Ramos (cell line): ENCODE data around the gene SRPX.

Experiments used
- in situ Hi-C: fragments of 300-500 bp; cut with MboI; formaldehyde crosslinking; loops from one replicate; pipeline ENCODE4 v1.14.3; 2022; ENCODE audit warnings: low sequenced_read_pairs; ENCODE audit not compliant: unreplicated experiment

Gene SRPX, protein sequence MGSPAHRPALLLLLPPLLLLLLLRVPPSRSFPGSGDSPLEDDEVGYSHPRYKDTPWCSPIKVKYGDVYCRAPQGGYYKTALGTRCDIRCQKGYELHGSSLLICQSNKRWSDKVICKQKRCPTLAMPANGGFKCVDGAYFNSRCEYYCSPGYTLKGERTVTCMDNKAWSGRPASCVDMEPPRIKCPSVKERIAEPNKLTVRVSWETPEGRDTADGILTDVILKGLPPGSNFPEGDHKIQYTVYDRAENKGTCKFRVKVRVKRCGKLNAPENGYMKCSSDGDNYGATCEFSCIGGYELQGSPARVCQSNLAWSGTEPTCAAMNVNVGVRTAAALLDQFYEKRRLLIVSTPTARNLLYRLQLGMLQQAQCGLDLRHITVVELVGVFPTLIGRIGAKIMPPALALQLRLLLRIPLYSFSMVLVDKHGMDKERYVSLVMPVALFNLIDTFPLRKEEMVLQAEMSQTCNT

DNA sequence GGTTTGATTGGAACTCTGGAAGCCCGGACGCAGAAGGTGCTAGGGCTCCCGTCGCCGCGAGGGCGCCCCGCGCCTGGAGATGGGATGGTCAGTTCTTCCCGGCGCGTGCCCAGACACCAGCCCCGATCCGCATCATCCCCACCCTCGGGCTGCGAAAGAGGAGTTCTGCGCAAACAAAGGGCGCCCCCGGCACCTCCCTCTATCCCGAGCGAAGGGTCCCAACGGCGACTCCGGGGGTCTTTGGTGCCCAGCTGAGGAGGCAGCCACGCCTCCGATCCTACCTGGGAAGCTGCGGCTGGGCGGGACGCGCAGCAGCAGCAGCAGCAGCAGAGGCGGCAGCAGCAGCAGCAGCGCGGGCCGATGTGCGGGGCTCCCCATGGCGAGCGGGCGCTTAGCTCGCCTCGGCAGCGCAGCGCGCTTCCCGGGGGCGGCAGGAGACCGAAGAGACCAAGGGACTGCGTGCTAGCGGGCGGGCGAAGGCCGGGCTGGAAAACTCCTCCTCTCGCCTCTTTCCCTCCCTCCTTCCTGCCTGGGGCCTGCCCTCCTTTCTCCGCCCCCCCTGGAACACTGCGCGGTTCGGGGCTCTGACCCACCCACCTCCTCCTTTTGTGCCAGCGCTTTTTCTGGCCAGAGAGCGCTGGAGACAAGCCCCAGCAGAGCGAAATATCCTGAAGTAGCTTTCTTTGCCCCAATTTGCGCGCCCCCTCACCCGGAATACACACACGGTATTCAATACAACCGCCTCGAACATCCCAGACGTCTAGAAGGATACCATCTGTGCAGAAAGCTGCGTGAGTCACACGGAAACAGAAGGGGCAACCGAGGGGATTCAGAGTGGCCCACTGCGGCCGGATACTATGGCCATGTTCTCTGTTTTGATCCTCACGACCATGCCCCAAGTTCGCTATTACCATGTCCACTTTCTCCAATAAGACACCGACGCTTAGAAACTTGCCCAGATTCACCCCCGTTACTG is at the start of gene SRPX:
TSS of gene SRPX (minus strand) at position 457 of the 976 bp plus-strand sequence. CDS start at position 378, 79 bp downstream.
- in situ Hi-C loops = no loop called here

DNA sequence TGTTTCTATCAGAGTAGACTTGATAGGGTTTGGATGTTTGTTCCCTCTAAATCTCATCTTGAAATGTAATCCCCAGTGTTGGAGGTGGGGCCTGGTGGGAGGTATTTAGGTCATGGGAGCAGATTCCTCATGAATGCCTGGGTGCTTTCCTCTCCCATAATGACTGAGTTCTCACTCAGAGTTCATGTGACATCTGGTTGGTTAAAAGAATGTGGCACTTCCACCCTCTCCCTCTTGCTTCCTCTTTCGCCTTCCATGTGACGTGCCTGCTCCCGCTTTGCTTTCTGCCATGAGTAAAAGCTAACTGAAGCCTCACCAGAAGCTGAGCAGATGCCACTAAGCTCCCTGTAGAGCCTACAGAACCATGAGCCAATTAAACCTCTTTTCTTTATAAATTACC is 47.3 kb upstream of the SRPX start:
- in situ Hi-C loops = no loop called here

DNA sequence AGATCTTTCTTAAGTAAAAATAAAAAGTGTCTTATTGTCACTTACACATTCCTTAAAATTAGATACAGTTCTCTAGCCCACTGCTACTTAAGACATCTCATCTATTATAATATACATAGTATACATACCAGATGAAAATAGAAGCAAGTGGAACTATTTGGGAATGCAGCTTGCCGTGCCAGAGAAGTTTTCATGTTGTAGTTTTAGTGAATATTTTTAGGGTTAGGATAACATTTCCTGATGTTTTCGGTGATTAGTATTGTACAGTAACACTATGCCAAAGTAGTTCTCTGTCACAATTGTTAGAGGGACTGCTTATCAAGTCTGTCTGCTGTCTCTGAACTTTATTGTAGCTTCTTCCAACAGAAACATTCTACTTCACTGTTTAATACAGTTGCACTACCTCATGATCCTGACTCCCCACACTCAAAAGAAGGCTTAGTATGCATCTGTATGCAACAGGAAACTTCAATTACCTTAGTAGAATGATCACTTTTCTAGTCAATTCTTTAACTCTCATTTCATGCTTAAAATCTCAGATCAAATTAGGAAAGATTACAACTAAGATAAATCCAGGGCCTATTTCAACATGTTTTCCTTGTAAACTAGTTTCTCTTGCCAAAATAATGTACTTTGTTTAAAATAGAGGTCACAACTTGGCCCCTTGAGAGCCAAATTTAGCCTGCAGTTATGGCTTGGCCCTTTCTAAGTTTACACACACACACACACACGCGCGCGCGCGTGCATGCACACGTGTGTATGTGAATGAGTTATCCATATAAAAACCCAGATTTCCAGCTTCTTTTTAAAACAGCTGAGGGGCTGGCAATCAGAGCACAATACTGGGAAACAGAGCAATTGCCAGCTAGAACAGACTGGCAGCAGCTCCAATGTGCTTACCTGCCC is 42.3 kb upstream of the SRPX start:
- in situ Hi-C loops = no loop called here

DNA sequence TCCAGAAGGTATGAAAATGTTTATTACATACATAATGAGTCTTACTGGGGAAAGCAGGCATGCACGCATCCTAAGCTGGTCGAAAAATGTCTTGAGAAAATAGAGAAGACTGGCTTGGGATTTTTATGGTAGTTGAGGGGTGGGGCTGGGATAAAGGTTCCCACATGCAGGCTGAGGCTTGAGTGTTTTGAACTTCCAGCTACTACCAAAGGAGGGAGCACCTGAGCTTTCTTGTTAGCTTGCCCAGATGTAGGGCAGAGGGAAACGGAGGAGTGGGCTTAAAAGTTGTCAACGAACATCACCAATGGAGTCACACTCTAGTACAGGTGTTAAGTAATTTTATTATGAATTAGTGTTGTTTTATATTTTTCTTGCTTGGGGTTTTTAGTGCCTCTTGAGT is 39.6 kb upstream of the SRPX start:
- in situ Hi-C loops = no loop called here

DNA sequence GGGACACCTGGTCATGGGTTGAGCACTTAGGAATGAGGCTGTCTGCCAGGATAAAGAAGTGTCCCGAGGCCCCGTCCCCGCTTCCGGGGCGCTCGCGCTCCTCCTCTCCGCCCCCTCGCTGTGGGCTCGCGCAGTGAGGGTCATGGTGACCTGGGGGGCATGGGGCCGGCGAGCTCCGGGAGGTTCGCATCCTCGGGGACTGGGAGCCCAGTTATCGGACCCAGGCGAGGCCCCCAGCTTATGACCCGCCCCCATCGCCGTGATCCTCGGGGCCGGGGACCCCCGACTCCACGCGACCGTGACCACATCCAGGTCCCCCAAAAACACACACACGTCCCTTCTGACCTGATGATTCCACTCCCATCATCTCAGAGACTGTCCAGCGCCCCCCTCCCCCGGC is 35.3 kb upstream of the SRPX start:
- in situ Hi-C loops = no loop called here

DNA sequence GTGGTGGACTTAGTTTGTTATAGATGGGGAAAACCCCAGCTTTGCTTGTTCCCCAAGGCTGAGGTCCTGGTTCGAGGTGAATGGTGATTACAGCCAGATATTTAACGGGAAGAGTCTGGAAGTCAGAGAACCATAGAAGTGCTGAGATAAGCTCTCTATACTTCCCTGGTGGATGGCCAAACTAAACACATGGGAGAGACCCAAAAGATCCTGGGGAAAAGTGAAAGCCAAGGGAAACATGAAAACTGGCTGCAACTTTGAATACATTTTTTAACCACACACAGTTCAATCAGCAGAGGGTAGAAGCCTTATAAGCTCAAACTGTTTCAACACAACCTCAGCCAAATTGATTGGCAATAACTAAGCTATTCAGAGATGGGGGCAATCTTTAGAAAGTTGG is 29.3 kb upstream of the SRPX start:
- in situ Hi-C loops = no loop called here

DNA sequence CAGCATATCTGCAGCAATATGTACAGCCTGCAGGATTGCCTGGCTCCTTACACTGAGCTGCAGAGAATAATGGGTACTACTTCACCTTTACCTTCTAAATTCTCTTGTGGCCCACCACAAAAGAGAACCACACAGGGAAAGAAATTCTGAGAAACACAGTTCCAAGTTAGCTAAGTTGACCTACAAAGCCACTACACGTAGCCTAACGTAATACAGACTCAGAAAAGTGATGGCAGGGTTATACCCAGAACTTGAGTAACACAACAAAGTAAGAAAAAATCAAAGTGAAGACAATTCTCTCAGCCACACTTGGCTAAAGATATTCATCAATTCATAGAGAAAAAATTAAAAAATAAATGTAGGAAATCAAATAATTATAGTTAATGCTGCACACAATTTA is 26.4 kb upstream of the SRPX start:
- in situ Hi-C loops = no loop called here

DNA sequence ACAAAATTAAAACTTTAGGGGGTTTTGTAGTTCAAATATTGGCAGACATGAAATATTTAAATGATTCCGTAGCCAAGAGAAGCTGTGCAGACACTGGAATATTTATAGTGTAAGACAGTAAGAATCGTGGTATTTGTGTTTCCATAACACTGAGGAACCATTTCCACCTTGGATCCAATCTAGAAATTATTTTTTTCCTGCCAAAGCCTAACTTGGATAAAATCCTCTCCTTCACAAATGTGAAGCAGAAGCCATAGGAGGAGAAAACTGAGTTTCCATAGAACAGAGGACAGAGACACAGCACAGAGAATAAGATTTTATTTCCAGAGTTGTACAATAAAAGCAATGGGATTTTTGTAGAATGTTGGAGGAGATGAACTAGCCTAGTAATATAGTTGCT is 19.9 kb upstream of the SRPX start:
- in situ Hi-C loops = no loop called here

DNA sequence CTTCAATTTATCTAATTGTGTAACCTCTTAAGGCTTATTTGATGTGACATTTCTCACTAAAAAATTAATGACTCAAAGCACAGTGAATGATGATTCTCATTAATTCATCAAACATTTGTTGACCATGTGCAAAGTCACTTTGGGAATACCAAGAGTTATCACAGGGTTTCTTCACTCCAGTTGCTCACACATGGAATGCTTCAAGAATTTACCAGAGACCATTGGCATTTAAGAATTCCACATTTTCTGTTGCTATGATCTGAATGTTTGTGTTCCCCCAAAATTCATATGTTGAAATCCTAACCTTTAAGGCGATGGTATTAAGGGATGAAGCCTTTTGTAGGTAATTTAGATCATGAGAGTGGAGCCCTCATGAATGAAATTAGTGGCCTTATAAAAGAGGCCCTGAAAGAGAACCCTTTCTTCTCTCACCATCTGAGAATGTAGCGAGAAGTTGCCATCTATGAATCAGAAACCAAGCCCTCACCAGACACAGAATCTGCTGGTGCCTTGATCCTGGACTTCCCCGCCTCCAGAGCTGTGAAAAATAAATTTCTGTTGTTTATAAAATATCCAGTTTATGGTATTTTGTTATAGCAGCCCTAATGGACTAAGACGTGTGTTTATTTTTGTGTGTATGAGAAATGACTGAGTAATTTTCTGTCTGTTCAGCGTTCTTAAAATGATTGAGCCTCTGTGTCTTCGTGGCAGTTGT is 16.4 kb upstream of the SRPX start:
- in situ Hi-C loops = no loop called here

DNA sequence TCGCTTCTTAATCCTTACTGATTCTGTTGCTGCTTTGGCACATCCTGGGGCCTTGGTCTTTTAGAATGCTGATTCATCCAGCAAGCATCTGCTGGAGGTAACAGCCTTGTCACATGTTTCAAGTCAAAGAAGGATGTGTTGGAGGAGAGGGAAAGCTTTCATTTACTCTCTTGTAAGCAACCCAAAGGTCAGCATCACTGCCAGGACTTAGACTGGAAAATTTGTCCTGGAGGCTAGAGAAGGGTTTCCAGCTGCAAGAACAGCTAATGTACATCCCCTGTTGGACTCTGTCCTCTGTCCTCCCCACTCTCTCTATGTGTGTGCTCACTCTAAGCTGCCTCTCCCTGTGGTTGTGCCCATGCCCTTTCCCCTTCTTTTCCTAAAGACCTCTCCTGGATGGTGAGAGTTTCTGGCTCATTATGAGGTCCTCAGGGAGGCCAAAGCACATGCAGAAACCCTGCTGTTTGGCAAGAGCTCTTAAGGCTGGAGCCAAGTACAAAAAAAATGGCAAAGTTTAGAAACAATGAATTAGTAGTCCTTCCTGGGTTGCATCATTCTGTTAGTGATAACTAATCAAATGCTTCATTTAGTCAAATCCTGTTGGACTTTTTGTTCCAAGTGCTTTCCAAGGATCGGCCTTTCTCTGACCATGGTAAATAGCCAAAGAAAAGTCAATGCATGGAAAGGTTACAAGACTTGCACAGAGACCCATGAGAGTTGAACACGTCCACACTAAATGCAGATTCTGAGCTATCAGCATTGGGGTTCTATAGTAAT is 13.4 kb upstream of the SRPX start:
- in situ Hi-C loops = no loop called here

DNA sequence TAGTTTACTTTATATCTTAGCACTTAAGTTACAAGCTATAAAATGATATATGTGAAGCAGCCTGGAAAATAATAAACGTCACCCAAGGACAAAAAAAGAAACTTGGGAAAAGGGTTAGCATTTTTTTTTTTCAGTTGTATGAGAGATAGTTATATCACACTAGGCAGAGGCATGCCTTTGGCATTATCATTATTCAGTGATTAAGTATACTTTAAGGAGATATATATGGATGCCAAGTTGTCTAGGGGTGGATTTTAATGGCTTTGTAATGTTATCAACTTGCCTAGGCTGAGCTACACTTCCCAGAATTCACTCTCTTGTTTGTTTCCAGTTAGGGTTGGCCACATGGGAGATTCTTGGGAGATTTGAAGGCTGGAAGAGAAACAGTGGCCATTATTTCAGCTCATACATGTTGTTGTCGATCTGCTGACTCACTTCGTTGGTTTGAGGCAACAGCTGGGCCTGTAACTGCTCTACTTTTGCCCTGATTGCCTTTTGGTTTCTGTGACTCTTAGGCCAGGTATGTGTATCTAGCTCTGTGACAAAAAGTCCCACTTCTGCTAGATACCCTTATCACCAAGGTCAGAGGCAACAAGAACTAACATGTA is 11.5 kb upstream of the SRPX start:
- in situ Hi-C loops = no loop called here

DNA sequence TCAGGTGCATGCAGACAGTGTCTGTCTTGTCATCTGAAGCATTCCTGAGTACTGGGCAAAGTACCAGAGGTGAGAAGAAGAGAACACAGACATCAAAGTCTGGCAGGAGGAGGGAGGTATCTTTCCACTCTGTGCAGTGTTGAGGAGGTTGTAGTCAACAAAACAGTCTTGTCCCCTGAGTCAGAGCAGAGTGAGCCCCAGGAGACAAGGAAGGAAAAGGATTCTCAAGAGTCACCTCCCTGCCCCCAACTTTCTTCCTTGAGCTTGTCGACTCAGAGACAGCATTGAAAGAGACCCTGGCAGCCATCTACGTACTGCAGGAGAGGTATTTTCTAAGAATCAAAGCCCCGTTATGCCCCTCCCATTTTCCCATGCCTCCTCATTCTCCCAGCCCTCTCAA is 4.4 kb upstream of the SRPX start:
- in situ Hi-C loops = no loop called here

DNA sequence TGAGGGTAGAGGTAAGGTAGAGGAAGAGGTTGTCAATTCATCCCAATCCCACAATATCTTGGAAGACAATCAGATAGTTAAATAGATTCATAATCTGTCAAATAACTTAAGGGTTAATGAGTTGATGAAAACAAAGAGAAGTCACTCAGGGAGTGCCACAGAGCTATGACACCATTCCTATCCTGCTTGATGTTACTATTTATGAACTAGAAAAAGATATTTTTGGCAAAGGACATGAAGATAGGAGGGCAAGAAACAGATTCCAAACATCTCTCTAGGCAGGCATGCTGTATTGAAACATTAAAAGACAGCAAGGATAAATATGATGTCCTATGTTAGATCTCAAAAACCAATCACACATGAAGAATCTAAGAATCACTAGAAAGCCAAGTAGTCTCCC is 3.5 kb upstream of the SRPX start:
- in situ Hi-C loops = no loop called here

DNA sequence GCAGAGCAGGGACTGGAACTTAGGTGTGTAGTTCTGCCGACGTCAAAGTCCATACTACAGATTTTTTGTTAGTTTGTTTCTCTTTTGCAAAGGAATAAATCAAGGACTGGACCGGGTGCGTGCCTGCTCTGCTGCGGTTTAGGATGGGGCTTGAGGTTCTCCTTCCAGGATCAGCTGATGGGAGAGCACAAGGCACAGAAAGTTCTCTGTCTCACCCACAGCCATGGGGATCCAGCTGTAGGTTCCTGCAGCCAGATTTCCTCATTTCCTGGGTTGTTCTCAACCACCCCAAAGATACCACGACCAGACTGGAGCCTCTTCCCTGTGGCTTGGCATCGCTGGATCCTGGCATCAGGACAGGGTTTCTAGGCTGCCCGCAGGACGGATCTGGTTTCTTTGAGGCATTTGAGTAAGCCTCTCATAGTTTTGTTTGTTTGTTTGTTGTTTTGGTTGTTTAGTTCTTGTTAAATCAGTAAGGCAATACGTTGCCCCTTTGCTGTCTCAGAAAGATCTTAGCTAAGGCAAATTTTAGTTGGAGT is 789 bp upstream of the SRPX start:
- in situ Hi-C loops = no loop called here

DNA sequence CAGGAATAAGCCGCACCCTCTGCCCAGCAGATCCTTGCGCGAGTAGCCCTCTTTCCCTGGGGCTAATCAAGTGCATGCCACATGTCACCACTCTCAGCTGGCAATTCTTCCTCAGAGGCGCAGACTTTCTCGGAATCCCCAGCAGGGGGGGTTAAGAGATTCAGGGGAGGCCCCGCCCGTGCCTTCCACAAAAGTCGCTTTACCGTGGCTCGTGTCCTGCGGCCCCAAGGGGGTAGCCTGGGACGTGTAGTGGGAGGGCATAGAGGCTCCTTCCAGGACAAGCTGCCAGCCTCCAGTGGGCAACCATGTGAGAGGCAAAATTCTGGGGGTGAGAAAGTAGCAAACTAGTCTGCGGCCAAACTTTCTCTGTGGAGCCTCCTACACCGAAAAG is 652 bp downstream of the SRPX start:
- in situ Hi-C loops = no loop called here

DNA sequence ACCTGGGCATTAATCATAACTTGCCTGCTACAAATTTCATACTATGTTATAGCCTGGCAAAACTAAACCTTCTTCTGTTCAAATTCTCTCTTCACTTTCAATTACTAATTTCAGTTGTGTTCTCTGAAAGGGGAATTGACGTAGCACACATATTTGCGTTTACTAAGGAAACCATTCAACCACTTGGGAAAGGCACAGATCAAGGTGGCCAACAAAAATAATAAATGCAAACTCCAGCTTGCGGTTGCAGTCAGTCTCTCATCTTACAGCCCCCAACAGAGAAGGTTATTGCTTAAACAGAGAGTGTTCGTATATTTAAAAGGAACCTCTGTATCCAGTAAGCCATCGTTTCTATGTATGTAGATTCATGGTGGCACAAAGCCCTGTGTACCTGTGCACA is 4.0 kb downstream of the SRPX start:
- in situ Hi-C loops = no loop called here

DNA sequence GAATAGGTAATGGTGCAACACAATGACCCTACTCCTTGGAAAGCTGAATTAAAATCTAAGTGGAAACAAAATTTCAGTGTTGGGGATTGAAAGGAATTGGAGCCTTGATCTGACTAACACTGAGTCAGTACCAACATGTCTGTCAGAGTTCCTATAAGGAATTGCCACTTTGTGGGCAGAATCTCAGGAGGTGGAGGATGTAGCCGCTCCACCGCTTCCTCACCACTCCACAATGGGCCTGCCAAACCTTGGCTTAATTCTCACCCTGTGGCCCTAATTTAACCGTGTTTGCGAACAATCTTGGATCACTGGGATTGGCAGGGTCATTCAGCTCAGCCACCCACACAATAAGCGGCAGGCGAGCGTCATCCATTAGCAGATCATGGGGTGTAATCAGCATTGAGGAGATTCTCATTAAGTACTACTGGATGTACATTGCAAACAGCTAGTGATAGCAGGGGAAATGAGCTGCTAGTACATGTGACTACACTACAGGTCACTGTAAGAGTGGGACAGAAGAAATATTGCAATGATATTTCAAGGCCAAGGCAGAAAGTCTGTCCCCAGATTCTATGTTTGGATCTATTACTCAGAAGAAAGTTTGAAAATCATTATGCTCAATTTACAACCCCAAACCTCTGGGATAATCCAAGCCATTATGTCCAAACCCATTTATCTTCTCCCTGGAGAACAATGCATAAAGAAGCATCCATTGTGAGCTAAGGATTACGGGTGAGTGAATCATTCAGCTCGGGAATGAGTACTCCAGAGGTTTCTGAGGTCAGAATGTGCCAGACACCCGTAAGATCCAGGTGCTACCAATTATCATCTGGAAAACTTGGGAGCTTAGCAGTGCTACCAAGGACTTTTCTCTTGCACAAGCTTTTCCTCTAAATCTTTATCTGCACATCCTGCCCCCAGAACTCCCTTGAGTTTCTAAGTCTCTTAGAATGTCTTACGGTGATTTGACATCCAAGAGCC is 5.8 kb downstream of the SRPX start:
- in situ Hi-C loops = no loop called here
